ENCODE measurements around the gene TMEM186. TPM values are rescaled to one million over a fixed set of nuclear protein-coding genes. Genes with fewer than 3 reads are reported as not detected.
"Not testable (repeated sequence)": the region's sequence is repeated elsewhere in the genome, so short reads cannot be mapped to it uniquely, and the experiment has no call there.

Gene TMEM186
- total RNA-seq, 2 donors from 2014 or later: 2.4 to 3.5 TPM

- no peaks in the 10 kb centered on the region for H3K9me3 ChIP-seq (ENCODE audit: control insufficient read depth, low read length, poor library complexity, severe bottlenecking)
- Mint-ChIP-seq H3K27ac (no peak overlapping the region), H3K4me3 (no peak overlapping the region), H3K27me3 (no peaks in the 10 kb centered on the region), H3K4me1 (peaks cover 4% of the 10 kb centered on the region), H3K36me3 (ENCODE audit: low read depth) (peaks cover 9% of the 10 kb centered on the region)
- no peak for DNase-seq
- no peak for ATAC-seq
Observed at GRCh38 chr16:8804313-8804712, 6.9 kb upstream of the TMEM186 start.

GRCh38 chr16:8803733-8804132 is 6.3 kb upstream of the TMEM186 start:
- H3K36me3 Mint-ChIP-seq (ENCODE audit: low read depth); H3K4me3 Mint-ChIP-seq; H3K4me1 Mint-ChIP-seq; H3K27me3 Mint-ChIP-seq; H3K9me3 ChIP-seq (ENCODE audit: control insufficient read depth, low read length, poor library complexity, severe bottlenecking); DNase-seq; H3K27ac Mint-ChIP-seq; ATAC-seq: not testable (repeated sequence)

GRCh38 chr16:8801701-8802100 is 4.3 kb upstream of the TMEM186 start:
- ATAC-seq (no peak), DNase-seq (no peak)
- Mint-ChIP-seq H3K36me3 (ENCODE audit: low read depth) (peaks cover 3% of the 10 kb centered on the region), H3K4me3 (no peak overlapping the region), H3K27ac (no peak overlapping the region), H3K4me1 (peaks cover 21% of the 10 kb centered on the region), H3K27me3 (no peaks in the 10 kb centered on the region)
- no peaks in the 10 kb centered on the region for H3K9me3 ChIP-seq (ENCODE audit: control insufficient read depth, low read length, poor library complexity, severe bottlenecking)

GRCh38 chr16:8798535-8799157 is 1.2 kb upstream of the TMEM186 start:
- ATAC-seq (no peak), DNase-seq (no peak)
- H3K27me3 Mint-ChIP-seq: no peaks in the 10 kb centered on the region
- peaks cover 25% of the 10 kb centered on the region for H3K4me1 Mint-ChIP-seq
- peak overlapping the region; percentile 94 for H3K27ac Mint-ChIP-seq
- H3K4me3 Mint-ChIP-seq: peak overlapping the region; percentile 92
- no peaks in the 10 kb centered on the region for H3K9me3 ChIP-seq (ENCODE audit: control insufficient read depth, low read length, poor library complexity, severe bottlenecking)
- H3K36me3 Mint-ChIP-seq (ENCODE audit: low read depth): peaks cover 3% of the 10 kb centered on the region

GRCh38 chr16:8798174-8798527 is 712 bp upstream of the TMEM186 start:
- H3K27me3 Mint-ChIP-seq: no peaks in the 10 kb centered on the region
- DNase-seq (peak in 1 of 3 donors; percentile 9), ATAC-seq (peak; percentile 3)
- peak overlapping the region; percentile 94 for H3K27ac Mint-ChIP-seq
- H3K36me3 Mint-ChIP-seq (ENCODE audit: low read depth): peaks cover 1% of the 10 kb centered on the region
- no peaks in the 10 kb centered on the region for H3K9me3 ChIP-seq (ENCODE audit: control insufficient read depth, low read length, poor library complexity, severe bottlenecking)
- H3K4me3 Mint-ChIP-seq: peak overlapping the region; percentile 92
- H3K4me1 Mint-ChIP-seq: peaks cover 24% of the 10 kb centered on the region

- Mint-ChIP-seq H3K36me3 (ENCODE audit: low read depth) (no peaks in the 10 kb centered on the region), H3K27ac (peak overlapping the region; percentile 94), H3K4me3 (peak overlapping the region; percentile 92), H3K27me3 (no peaks in the 10 kb centered on the region), H3K4me1 (peaks cover 25% of the 10 kb centered on the region)
- H3K9me3 ChIP-seq (ENCODE audit: control insufficient read depth, low read length, poor library complexity, severe bottlenecking): no peaks in the 10 kb centered on the region
- DNase-seq: no peak
- ATAC-seq: no peak
Observed at GRCh38 chr16:8796469-8797363, 723 bp downstream of the TMEM186 start.

- Mint-ChIP-seq H3K4me3 (no peak overlapping the region), H3K4me1 (peaks cover 25% of the 10 kb centered on the region), H3K36me3 (ENCODE audit: low read depth) (no peaks in the 10 kb centered on the region), H3K27ac (no peak overlapping the region), H3K27me3 (no peaks in the 10 kb centered on the region)
- DNase-seq (no peak), ATAC-seq (no peak)
- H3K9me3 ChIP-seq (ENCODE audit: control insufficient read depth, low read length, poor library complexity, severe bottlenecking): no peaks in the 10 kb centered on the region
Observed at GRCh38 chr16:8795818-8796217, 1.6 kb downstream of the TMEM186 start.

GRCh38 chr16:8795091-8795490 is 2.3 kb downstream of the TMEM186 start:
- Mint-ChIP-seq H3K27ac (no peak overlapping the region), H3K4me3 (no peak overlapping the region), H3K27me3 (no peaks in the 10 kb centered on the region), H3K4me1 (peaks cover 25% of the 10 kb centered on the region), H3K36me3 (ENCODE audit: low read depth) (no peaks in the 10 kb centered on the region)
- DNase-seq: no peak
- H3K9me3 ChIP-seq (ENCODE audit: control insufficient read depth, low read length, poor library complexity, severe bottlenecking): no peaks in the 10 kb centered on the region
- ATAC-seq: no peak

- H3K4me3 Mint-ChIP-seq: no peak overlapping the region
- H3K4me1 Mint-ChIP-seq: peaks cover 3% of the 10 kb centered on the region
- H3K27me3 Mint-ChIP-seq: no peaks in the 10 kb centered on the region
- H3K36me3 Mint-ChIP-seq (ENCODE audit: low read depth): no peaks in the 10 kb centered on the region
- peak overlapping the region; percentile 14 for H3K27ac Mint-ChIP-seq
- DNase-seq: no peak
- H3K9me3 ChIP-seq (ENCODE audit: control insufficient read depth, low read length, poor library complexity, severe bottlenecking): no peaks in the 10 kb centered on the region
- no peak for ATAC-seq
Observed at GRCh38 chr16:8788578-8789172, 8.8 kb downstream of the TMEM186 start.

GRCh38 chr16:8786316-8786715 is 11.1 kb downstream of the TMEM186 start:
- DNase-seq; H3K36me3 Mint-ChIP-seq (ENCODE audit: low read depth); H3K27ac Mint-ChIP-seq; H3K27me3 Mint-ChIP-seq; H3K4me1 Mint-ChIP-seq; H3K9me3 ChIP-seq (ENCODE audit: control insufficient read depth, low read length, poor library complexity, severe bottlenecking); ATAC-seq; H3K4me3 Mint-ChIP-seq: not testable (repeated sequence)

GRCh38 chr16:8785408-8785807 is 12.0 kb downstream of the TMEM186 start:
- H3K4me3 Mint-ChIP-seq: no peak overlapping the region
- no peaks in the 10 kb centered on the region for H3K9me3 ChIP-seq (ENCODE audit: control insufficient read depth, low read length, poor library complexity, severe bottlenecking)
- ATAC-seq (no peak), DNase-seq (no peak)
- H3K27ac Mint-ChIP-seq: no peak overlapping the region
- no peaks in the 10 kb centered on the region for H3K27me3 Mint-ChIP-seq
- H3K36me3 Mint-ChIP-seq (ENCODE audit: low read depth): no peaks in the 10 kb centered on the region
- H3K4me1 Mint-ChIP-seq: no peaks in the 10 kb centered on the region

GRCh38 chr16:8782673-8783072 is 14.8 kb downstream of the TMEM186 start:
- H3K27ac Mint-ChIP-seq: no peak overlapping the region
- no peaks in the 10 kb centered on the region for H3K27me3 Mint-ChIP-seq
- no peaks in the 10 kb centered on the region for H3K36me3 Mint-ChIP-seq (ENCODE audit: low read depth)
- no peak overlapping the region for H3K4me3 Mint-ChIP-seq
- no peak for DNase-seq
- peaks cover 4% of the 10 kb centered on the region for H3K4me1 Mint-ChIP-seq
- ATAC-seq: no peak
- no peaks in the 10 kb centered on the region for H3K9me3 ChIP-seq (ENCODE audit: control insufficient read depth, low read length, poor library complexity, severe bottlenecking)

GRCh38 chr16:8781797-8782196 is 15.6 kb downstream of the TMEM186 start:
- Mint-ChIP-seq H3K4me3 (no peak overlapping the region), H3K36me3 (ENCODE audit: low read depth) (peaks cover 2% of the 10 kb centered on the region), H3K27ac (no peak overlapping the region), H3K4me1 (peaks cover 8% of the 10 kb centered on the region), H3K27me3 (no peaks in the 10 kb centered on the region)
- no peaks in the 10 kb centered on the region for H3K9me3 ChIP-seq (ENCODE audit: control insufficient read depth, low read length, poor library complexity, severe bottlenecking)
- ATAC-seq: no peak
- DNase-seq: no peak
